Measurements from ENCODE around the gene TPM4.

DNA sequence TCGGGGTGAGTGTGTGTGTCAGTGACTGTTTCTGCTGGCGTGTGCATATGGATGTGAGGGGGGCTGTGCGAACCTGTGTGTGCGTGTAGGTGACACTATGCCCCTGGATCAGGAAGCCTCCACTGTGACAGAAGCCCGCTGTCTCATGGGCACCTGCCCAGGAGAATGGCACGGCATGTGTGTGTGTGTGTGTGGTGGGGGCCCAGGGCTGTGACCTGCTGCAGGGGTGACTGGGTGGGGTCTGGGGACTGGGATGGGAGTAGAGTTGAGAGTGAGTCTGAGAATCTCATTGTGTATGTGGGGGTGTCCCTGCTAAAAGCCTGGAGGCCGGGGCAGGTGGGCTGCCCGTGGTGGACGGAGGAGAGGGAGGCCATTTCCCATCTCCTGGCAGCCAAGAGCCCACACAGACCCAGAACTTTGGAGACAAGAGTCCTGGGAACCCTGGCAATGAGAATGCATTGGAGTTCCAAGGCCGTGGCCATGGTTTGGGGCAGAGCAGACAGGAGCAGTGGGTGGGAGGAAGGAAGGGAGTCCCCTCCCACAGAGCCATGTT is 6.4 kb upstream of the TPM4 start:
- TF ChIP-seq, protein P1, sequence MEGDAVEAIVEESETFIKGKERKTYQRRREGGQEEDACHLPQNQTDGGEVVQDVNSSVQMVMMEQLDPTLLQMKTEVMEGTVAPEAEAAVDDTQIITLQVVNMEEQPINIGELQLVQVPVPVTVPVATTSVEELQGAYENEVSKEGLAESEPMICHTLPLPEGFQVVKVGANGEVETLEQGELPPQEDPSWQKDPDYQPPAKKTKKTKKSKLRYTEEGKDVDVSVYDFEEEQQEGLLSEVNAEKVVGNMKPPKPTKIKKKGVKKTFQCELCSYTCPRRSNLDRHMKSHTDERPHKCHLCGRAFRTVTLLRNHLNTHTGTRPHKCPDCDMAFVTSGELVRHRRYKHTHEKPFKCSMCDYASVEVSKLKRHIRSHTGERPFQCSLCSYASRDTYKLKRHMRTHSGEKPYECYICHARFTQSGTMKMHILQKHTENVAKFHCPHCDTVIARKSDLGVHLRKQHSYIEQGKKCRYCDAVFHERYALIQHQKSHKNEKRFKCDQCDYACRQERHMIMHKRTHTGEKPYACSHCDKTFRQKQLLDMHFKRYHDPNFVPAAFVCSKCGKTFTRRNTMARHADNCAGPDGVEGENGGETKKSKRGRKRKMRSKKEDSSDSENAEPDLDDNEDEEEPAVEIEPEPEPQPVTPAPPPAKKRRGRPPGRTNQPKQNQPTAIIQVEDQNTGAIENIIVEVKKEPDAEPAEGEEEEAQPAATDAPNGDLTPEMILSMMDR (IDR thresholded peaks at IDR 0.05): no peak
- TF ChIP-seq POLR2A (IDR thresholded peaks at IDR 0.05) (no peak), EP300 (IDR thresholded peaks at IDR 0.05) (no peak)
